Measurements from ENCODE around the gene NXPH2. TPM values are rescaled to one million over a fixed set of nuclear protein-coding genes. Genes with fewer than 3 reads are reported as not detected.

Gene NXPH2
- total RNA-seq, 2 experiments from 2014 or later: not detected

GRCh38 chr2:138779406-138779780, 797 bp downstream of the NXPH2 start:
- Mint-ChIP-seq H3K27me3 (peaks cover 49% of the 10 kb centered on the region), H3K4me1 (no peaks in the 10 kb centered on the region), H3K36me3 (ENCODE audit: low read depth) (peaks cover 2% of the 10 kb centered on the region), H3K4me3 (no peak overlapping the region), H3K27ac (no peak overlapping the region), H3K9me3 (no peaks in the 10 kb centered on the region)
- no peak for DNase-seq
- ChIA-PET CTCF (no interaction called here), POLR2A (no interaction called here)

GRCh38 chr2:138777996-138778395, 2.2 kb downstream of the NXPH2 start:
- ChIA-PET CTCF (no interaction called here), POLR2A (no interaction called here)
- Mint-ChIP-seq H3K4me1 (no peaks in the 10 kb centered on the region), H3K27me3 (peaks cover 44% of the 10 kb centered on the region), H3K27ac (no peak overlapping the region), H3K9me3 (no peaks in the 10 kb centered on the region), H3K4me3 (no peak overlapping the region), H3K36me3 (ENCODE audit: low read depth) (peaks cover 2% of the 10 kb centered on the region)
- no peak for DNase-seq

- peaks cover 27% of the 10 kb centered on the region for H3K27me3 Mint-ChIP-seq
- peaks cover 2% of the 10 kb centered on the region for H3K36me3 Mint-ChIP-seq (ENCODE audit: low read depth)
- CTCF ChIA-PET: no interaction called here
- no peak overlapping the region for H3K27ac Mint-ChIP-seq
- POLR2A ChIA-PET: no interaction called here
- no peak overlapping the region for H3K4me3 Mint-ChIP-seq
- no peaks in the 10 kb centered on the region for H3K4me1 Mint-ChIP-seq
- no peak for DNase-seq
- H3K9me3 Mint-ChIP-seq: no peaks in the 10 kb centered on the region
Observed at GRCh38 chr2:138775736-138776135, 4.5 kb downstream of the NXPH2 start.

- H3K36me3 Mint-ChIP-seq (ENCODE audit: low read depth): no peaks in the 10 kb centered on the region
- peaks cover 10% of the 10 kb centered on the region for H3K27me3 Mint-ChIP-seq
- no peak overlapping the region for H3K27ac Mint-ChIP-seq
- POLR2A ChIA-PET: no interaction called here
- H3K4me3 Mint-ChIP-seq: no peak overlapping the region
- no peaks in the 10 kb centered on the region for H3K9me3 Mint-ChIP-seq
- H3K4me1 Mint-ChIP-seq: no peaks in the 10 kb centered on the region
- CTCF ChIA-PET: no interaction called here
- DNase-seq: no peak
Observed at GRCh38 chr2:138771534-138771933, 8.7 kb downstream of the NXPH2 start.

- Mint-ChIP-seq H3K27ac (no peak overlapping the region), H3K36me3 (ENCODE audit: low read depth) (no peaks in the 10 kb centered on the region), H3K9me3 (no peaks in the 10 kb centered on the region), H3K4me1 (no peaks in the 10 kb centered on the region), H3K4me3 (no peak overlapping the region), H3K27me3 (peaks cover 9% of the 10 kb centered on the region)
- POLR2A ChIA-PET: no interaction called here
- no peak for DNase-seq
- CTCF ChIA-PET: no interaction called here
Observed at GRCh38 chr2:138767101-138767500, 13.1 kb downstream of the NXPH2 start.

- Mint-ChIP-seq H3K36me3 (ENCODE audit: low read depth) (no peaks in the 10 kb centered on the region), H3K4me3 (no peak overlapping the region), H3K9me3 (no peaks in the 10 kb centered on the region), H3K4me1 (no peaks in the 10 kb centered on the region), H3K27me3 (peaks cover 12% of the 10 kb centered on the region), H3K27ac (no peak overlapping the region)
- no peak for DNase-seq
- ChIA-PET CTCF (no interaction called here), POLR2A (no interaction called here)
Observed at GRCh38 chr2:138766464-138766863, 13.7 kb downstream of the NXPH2 start.

- ChIA-PET POLR2A (no interaction called here), CTCF (no interaction called here)
- no peaks in the 10 kb centered on the region for H3K4me1 Mint-ChIP-seq
Observed at GRCh38 chr2:138763971-138764370, 16.2 kb downstream of the NXPH2 start.

GRCh38 chr2:138762533-138762932, 17.7 kb downstream of the NXPH2 start:
- Mint-ChIP-seq H3K27me3 (peaks cover 5% of the 10 kb centered on the region), H3K4me3 (no peak overlapping the region), H3K9me3 (no peaks in the 10 kb centered on the region), H3K27ac (no peak overlapping the region), H3K4me1 (no peaks in the 10 kb centered on the region), H3K36me3 (ENCODE audit: low read depth) (no peaks in the 10 kb centered on the region)
- no peak for DNase-seq
- ChIA-PET POLR2A (no interaction called here), CTCF (interaction anchor here (0.9 kb wide), 1 partner anchor 190 kb away, joined by 3 read pairs; no protein-coding TSS in a partner anchor)

More at GRCh38 chr2:138763971-138764370, 16.2 kb downstream of the NXPH2 start:
- Mint-ChIP-seq H3K4me3 (no peak overlapping the region), H3K27me3 (peaks cover 7% of the 10 kb centered on the region), H3K27ac (no peak overlapping the region), H3K9me3 (no peaks in the 10 kb centered on the region), H3K36me3 (ENCODE audit: low read depth) (no peaks in the 10 kb centered on the region)
- no peak for DNase-seq

- H3K27ac Mint-ChIP-seq: no peak overlapping the region
- CTCF ChIA-PET: no interaction called here
- H3K27me3 Mint-ChIP-seq: peaks cover 5% of the 10 kb centered on the region
- H3K4me3 Mint-ChIP-seq: no peak overlapping the region
- H3K4me1 Mint-ChIP-seq: no peaks in the 10 kb centered on the region
- DNase-seq: no peak
- H3K9me3 Mint-ChIP-seq: no peaks in the 10 kb centered on the region
- no peaks in the 10 kb centered on the region for H3K36me3 Mint-ChIP-seq (ENCODE audit: low read depth)
- POLR2A ChIA-PET: no interaction called here
Observed at GRCh38 chr2:138760676-138761075, 19.5 kb downstream of the NXPH2 start.

GRCh38 chr2:138757384-138757783, 22.8 kb downstream of the NXPH2 start:
- CTCF ChIA-PET: interaction anchor here (0.5 kb wide), 1 partner anchor 570 kb away, joined by 5 read pairs; no protein-coding TSS in a partner anchor
- Mint-ChIP-seq H3K4me1 (no peaks in the 10 kb centered on the region), H3K27ac (no peak overlapping the region), H3K9me3 (no peaks in the 10 kb centered on the region), H3K4me3 (no peak overlapping the region), H3K36me3 (ENCODE audit: low read depth) (no peaks in the 10 kb centered on the region), H3K27me3 (peaks cover 3% of the 10 kb centered on the region)
- POLR2A ChIA-PET: no interaction called here
- DNase-seq: no peak

- Mint-ChIP-seq H3K4me3 (no peak overlapping the region), H3K9me3 (no peaks in the 10 kb centered on the region), H3K36me3 (ENCODE audit: low read depth) (no peaks in the 10 kb centered on the region), H3K4me1 (no peaks in the 10 kb centered on the region), H3K27me3 (no peaks in the 10 kb centered on the region), H3K27ac (no peak overlapping the region)
- ChIA-PET POLR2A (no interaction called here), CTCF (no interaction called here)
- DNase-seq: no peak
Observed at GRCh38 chr2:138752197-138752956, 27.8 kb downstream of the NXPH2 start.

GRCh38 chr2:138744713-138745112, 35.5 kb downstream of the NXPH2 start:
- H3K27me3 Mint-ChIP-seq: no peaks in the 10 kb centered on the region
- no peak overlapping the region for H3K4me3 Mint-ChIP-seq
- DNase-seq: no peak
- H3K4me1 Mint-ChIP-seq: no peaks in the 10 kb centered on the region
- POLR2A ChIA-PET: no interaction called here
- H3K27ac Mint-ChIP-seq: no peak overlapping the region
- H3K9me3 Mint-ChIP-seq: no peaks in the 10 kb centered on the region
- no peaks in the 10 kb centered on the region for H3K36me3 Mint-ChIP-seq (ENCODE audit: low read depth)
- CTCF ChIA-PET: no interaction called here

- no peak for DNase-seq
- ChIA-PET CTCF (no interaction called here), POLR2A (no interaction called here)
- Mint-ChIP-seq H3K4me1 (no peaks in the 10 kb centered on the region), H3K4me3 (no peak overlapping the region), H3K27ac (no peak overlapping the region), H3K27me3 (no peaks in the 10 kb centered on the region), H3K36me3 (ENCODE audit: low read depth) (no peaks in the 10 kb centered on the region), H3K9me3 (no peaks in the 10 kb centered on the region)
Observed at GRCh38 chr2:138742441-138743057, 37.6 kb downstream of the NXPH2 start.

- Mint-ChIP-seq H3K9me3 (peaks cover 5% of the 10 kb centered on the region), H3K36me3 (ENCODE audit: low read depth) (no peaks in the 10 kb centered on the region), H3K4me3 (no peak overlapping the region), H3K27ac (no peak overlapping the region), H3K4me1 (no peaks in the 10 kb centered on the region), H3K27me3 (no peaks in the 10 kb centered on the region)
- ChIA-PET CTCF (no interaction called here), POLR2A (no interaction called here)
- no peak for DNase-seq
Observed at GRCh38 chr2:138741851-138742250, 38.3 kb downstream of the NXPH2 start.

Measured in activated CD4-positive, alpha-beta T cell treated with anti-CD3 and anti-CD28 coated beads, Interleukin-2, amount 10 ng/mL, durations not matched to agents 7 days and 5 days (primary cell).